GM19324 (cell line): ENCODE measurements around the gene WWP2.
"Not testable (repeated sequence)": the region's sequence is repeated elsewhere in the genome, so short reads cannot be mapped to it uniquely, and the experiment has no call there.

Experiments
- ATAC-seq: cut with Tn5 transposase; IDR thresholded peaks from one replicate; pipeline ENCODE4 v1.9.1; 2021; ENCODE audit warnings: mild to moderate bottlenecking, moderate library complexity; ENCODE audit not compliant: unreplicated experiment, low FRiP score

The WWP2 gene

DNA sequence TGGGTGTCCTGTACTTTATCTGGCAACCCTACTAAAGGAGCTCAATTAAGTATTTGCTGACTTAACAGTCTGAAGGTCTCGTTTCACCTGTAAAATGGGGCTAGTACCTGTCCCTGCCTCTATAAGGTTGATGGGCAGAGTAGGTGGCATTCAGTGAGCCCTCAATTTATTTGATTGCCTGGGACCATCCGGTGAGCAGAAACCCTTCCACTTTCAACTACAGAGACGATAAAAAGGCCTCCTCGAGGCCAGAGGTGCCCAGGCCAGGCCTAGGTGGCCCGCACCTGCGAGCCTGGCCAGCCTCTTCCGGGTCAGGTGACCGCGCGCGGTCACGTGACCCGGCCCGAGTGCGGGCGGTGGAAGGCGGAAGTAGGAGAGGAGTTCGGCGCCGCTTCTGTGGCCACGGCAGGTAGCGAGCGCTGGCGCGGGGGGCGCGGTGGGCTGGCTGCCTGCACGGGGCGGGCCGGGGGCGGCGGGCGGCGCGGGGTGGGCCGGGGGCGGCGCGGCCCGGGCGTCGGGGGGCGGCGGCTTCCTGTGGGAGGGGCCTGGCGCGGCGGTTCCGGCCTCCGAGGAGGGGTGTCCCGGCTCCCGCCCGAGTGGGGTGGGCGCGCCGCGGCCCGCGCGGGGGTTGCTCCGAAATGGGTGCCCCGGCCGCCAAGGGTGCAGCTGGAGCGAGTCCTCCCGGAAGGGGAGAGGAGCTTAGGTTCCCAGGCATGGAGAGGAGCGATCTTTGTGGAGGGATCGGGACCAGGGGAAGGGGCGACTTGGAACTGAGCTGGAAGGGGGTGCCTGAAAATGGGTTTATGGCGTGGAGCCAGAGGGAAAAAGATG lies at the start of gene WWP2:
WWP2 (plus strand) TSS at position 350 of the 831 bp plus-strand sequence. CDS start 24,679 bp downstream, outside the sequence.
- ATAC-seq, result peak; percentile 82

DNA sequence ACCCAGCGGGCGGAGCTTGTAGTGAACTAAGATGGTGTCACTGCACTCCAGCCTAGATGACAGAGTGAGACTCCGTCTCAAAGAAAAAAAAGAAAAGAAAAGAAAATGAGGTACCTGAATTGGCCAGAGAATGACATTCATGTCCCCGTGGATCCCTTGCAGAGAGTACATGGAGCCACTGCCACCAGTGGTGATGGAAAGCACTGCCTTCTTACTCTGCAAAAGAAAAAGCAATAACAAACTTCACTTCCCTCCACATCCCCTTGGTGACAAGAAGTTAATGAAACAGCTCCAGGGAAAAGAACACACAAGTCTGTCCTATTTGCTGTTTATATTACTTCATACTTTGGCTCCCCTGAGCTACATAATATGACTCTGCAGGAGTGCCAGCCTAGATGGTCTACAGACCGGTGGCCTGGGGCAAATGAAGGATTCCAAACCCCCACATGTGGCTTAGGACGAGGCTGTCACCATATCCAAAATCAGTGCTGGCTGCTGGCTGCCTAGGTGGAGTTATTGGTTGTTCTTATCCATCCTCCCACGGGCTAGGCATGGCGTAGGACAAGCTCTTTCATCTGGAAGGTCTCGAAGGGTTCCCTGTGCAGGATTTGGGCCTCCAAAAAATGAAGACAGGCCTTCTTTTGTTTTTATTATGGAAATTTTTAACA lies 49.1 kb upstream of the WWP2 start:
- no peak for ATAC-seq

DNA sequence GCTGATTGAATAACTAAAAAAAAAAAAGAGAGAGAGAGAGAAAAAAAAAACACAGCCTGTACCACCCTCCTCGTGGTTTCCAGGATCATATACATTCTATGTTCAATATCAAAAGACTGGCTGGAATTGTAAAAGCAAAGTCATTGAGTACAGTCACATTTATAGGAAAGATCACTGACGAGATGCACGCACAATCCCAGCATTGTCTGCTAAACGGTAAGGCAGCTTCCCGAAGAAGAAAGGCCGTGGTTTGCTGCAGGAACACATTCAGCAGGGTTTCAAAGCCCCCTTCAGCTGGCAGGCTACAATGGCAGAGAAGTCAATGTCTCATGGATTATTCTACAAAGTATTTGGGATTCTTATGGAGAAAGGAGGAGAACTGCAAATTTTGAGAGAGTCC lies 45.1 kb upstream of the WWP2 start:
- no peak for ATAC-seq

DNA sequence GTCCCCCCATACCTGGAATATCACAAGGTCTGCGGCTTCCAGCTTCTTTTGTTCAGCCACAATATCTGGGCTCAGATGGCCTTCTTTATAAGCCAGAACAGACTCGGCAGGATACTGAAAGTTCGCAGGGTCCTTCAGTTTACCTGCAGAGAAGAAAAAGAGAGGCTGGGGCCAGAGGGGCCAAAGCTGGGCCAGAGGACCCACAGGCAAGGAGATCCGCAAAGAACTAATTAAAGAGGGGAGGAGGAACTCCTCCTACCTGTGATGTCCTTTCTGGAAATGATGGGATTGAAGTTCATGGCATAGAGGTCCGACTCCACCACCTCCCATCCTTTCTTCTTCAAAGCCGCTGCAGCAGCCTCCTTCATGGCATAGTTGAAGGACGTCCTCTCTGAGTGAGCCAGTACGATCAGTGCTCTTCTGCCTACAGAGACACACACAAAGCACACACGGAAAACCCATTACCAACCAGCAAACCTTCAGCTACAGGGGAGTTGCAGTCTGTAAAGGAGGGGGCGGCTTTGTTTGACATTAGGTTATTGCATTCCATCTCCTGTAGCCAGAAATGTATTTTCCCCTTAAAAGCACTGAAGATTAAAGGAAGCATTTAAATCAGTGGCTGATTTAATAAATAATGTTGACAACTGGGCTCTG lies 43.9 kb upstream of the WWP2 start:
- no peak for ATAC-seq

DNA sequence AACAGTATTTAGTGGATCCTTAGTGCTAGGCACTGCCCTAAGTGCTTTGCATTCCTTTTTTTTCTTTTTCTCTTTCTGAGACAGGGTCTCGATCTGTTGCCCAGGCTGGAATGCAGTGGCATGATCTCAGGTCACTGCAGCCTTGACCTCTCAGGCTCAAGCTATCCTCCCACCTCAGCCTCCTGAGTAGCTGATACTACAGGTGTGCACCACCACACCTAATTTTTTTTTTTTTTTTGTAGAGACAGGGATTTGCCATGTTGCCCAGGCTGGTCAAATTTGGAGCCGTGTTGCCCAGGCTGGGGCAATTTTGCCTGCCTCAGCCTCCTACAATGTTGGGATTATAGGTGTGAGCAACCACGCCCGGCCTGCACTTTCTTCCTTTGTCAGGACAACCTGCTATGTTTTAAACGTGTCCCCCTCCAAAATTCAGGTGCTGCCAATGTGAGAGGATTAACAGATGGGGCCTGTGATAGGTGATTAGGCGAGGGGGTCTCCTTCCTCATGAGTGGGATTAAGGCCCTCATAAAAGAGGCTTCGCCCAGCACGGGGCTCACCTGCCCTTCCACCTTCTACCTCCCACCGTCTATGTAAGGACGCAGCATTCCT lies 41.2 kb upstream of the WWP2 start:
- no peak for ATAC-seq

DNA sequence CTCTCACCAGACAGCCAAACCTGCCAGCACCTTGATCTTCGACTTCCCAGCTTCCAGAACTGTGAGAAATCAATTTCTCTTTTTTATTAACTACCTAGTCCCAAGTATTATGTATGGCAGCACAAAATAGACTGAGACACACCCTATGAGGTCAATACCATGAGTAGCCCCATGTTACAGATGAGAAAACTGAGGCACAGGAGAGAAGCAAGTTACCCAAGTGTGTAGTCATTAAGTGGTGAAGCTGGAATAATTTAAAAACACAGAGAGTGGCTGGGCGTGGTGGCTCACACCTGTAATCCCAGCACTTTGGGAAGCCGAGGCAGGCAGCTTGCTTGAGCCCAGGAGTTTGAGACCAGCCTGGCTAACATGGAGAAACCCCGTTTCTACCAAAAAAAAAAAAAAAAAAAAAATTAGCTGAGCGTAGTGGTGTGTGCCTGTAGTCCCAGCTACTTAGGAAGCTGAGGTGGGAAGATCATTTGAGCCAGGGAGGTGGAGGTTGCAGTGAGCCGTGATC lies 40.6 kb upstream of the WWP2 start:
- no peak for ATAC-seq

DNA sequence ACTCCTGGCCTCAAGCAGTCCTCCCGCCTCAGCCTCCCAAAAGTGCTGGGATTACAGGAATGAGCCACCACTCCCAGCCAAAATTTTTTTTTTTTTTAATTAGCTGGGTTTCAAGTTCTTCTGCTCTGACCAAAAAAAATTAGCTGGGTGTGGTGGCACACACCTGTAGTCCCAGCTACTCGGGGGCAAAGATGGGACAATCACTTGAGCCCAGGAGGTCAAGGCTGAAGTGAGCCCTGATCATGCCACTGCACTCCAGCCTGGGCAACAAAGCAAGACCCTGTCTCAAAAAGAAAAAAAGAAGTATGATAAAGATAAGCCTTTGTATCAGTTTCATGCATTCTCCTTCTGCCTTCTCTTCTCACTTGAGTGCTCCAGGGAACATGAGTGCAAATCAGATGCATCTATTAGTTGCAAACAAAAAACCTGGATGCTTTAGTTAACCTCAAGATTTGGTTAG lies 37.7 kb upstream of the WWP2 start:
- ATAC-seq, result no peak

DNA sequence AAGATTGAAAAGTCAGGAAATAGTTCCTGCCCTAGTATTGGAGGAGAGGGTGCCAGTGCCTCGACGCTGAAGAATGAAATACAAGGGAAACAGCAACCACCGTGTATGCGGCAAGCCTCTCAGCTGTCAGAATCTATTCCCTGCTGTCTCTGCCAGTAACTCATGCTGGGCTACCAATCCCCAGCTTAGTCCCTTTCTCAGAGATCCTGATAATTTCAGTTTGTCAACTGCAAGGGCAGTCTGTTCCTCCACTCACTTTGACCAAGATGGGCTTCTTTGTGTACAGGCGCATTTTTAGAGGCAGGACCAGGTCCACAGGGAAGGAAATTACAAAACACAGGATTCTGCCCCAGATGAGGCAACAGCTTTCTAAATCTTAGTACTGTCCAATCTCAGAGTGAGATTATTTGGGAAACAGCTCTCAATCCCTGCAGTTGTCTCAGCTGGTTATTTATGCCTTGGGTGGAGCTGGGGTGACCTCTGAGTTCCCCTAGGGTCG lies 37.1 kb upstream of the WWP2 start:
- ATAC-seq, result no peak

DNA sequence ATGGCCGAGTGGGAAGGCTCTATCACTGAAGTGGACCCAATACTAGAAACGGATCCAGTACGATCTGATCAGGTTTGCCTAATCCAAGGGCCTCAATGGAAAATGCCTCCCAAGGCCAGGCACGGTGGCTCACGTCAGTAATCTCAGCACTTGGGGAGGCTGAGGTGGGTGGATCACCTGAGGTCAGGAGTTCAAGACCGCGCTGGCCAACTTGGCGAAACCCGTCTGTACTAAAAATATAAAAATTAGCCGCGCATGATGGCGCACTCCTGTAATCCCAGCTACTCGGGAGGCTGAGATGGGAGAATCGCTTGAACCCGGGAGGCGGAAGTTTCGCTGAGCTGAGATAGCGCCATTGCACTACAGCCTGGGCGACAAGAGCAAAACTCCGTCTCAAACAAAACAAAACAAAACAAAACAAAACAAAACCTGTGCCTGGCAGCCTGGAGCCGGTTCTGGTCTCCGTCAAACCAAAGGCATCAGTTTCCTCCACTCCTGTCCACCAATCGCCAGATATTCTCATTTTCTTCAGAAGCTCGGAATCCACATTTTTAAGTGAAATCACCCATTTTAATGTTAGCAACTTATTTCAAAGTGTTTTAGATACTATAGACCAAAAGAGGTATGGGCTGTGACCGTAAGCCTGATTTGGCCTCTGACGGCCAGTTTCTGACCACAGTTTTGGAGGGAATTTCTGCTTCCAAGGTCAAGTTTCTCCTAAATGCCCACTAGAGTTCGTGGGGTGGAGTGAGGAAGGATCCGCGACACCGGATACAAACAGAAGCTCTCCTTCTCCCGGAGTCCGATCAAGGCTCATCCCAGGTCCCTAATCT lies 36.4 kb upstream of the WWP2 start:
- no peak for ATAC-seq

DNA sequence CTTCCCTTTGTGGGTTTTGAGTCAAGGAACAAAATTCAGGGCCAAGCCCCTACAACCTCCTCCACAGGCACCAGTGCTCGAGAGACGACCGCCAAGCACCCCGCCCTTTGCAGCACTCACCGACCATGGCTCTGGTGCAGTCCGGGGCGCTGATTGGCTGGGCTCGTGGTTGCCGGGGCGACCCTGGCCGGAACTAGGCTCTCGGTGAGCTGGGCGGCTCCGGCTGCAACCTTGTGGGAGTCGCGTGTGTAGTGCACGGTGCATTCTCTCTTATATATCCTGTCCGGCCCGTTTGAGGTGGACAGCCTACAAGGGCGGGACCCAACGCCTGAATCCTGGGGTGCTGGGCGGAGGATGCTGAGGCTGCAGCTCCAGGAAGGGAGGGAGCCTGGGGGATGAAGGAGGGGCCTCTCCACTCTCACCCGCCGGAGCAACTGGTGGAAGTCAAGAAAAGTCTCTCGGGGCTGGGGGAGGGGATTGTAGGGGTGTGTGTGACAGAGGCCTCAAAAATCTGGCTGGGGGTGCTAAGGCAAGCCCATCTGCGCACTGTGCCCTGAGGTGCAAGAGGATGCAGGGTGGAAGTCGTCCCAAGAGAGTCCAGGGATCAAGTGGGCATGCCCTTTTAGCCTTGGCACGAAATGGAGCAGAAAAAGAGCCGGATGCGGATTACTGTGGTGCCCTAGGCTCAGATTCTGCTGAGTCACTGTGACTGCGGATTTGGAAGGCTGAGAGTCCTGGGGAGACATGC lies 35.6 kb upstream of the WWP2 start, which contains the start of gene NQO1:
NQO1 (minus strand) TSS at position 248 of the 748 bp plus-strand sequence; CDS start at position 127, 121 bp downstream.
- ATAC-seq, result peak; percentile 90

DNA sequence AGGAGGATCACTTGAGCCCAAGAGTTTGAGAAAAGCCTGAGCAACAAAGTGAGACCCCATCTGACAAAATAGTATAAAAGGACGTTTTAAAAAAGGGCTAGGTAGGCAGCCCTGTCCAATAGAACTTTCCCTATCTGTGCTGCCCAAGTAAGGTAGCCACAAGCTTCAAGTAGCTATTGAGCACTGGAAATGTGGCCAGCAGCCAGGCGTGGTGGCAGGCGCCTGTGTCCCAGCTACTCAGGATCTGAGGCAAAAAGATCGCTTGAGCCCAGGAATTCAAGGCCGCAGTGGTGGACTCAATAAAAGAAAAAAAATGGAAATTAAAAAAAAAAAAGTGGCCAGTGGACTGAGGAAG lies 34.2 kb upstream of the WWP2 start:
- no peak for ATAC-seq

DNA sequence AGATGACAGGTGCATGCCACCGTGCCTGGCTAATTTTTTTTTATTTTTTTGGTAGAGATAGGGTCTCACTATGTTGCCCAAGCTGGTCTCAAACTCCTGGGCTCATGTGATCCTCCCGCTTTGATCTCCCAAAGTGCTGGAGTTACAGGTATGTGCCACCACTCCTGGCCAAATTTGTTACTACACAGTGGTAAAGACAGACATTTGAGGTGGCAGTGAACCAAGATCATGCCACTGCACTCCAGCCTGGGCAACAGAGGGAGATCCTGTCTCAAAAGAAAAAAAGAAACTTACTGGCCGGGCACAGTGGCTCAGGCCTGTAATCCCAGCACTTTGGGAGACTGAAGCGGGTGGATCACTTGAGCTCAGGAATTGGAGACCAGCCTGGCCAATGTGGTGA lies 33.1 kb upstream of the WWP2 start:
- ATAC-seq, result not testable (repeated sequence)

DNA sequence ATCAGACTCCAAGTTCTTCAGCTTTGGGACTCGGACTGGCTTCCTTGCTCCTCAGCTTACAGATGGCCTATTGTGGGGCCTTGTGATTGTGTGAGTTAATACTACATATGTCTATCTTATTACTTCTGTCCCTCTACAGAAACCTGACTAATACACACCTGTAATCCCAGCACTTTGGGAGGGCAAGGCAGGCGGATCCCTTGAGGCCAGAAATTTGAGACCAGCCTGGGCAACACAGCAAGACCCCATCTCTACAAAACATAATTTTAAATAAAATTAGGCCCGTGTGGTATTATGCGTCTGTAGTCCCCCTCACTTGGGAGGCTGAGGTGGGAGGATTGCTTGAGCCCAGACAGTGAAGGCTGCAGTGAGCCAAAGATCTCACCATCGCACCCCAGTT lies 30.9 kb upstream of the WWP2 start:
- not testable (repeated sequence) for ATAC-seq

DNA sequence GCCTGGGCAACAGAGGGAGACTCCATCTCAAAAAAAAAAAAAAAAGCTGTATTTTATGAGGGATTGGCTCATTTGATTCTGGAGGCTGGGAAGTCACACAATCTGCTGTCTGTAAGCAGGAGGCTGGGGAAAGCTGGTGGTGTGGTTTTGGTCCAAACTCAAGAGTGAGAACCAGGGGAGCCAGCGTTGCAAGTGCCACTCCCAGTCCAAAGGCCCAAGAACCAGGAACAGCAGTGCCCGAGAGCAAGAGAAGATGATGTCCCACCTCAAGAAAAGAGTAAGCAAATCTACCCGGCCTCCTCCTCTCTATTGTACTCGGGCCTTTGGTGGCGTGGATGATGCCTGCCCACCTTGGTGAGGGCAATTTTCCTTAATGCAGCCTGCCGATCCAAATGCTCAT lies 30.0 kb upstream of the WWP2 start:
- ATAC-seq, result no peak

DNA sequence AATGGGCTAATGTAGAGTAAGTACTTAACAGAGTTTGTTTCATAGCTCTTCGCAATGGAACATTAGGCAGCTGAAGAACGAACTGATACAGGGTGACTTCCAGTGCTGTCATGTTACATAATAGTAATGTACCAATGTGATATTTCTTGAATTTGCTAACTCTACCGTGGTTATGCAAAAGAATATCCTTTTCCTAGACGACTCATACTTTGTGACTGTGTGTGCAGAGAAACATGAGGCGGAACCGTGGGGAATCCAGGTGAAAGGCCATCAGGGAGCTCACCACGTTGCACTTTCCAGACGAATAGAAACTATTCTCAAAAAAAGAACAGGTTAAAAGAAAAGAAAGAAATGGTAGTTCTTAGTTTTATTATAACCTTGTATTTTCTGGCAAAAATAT lies 20.6 kb upstream of the WWP2 start:
- no peak for ATAC-seq

DNA sequence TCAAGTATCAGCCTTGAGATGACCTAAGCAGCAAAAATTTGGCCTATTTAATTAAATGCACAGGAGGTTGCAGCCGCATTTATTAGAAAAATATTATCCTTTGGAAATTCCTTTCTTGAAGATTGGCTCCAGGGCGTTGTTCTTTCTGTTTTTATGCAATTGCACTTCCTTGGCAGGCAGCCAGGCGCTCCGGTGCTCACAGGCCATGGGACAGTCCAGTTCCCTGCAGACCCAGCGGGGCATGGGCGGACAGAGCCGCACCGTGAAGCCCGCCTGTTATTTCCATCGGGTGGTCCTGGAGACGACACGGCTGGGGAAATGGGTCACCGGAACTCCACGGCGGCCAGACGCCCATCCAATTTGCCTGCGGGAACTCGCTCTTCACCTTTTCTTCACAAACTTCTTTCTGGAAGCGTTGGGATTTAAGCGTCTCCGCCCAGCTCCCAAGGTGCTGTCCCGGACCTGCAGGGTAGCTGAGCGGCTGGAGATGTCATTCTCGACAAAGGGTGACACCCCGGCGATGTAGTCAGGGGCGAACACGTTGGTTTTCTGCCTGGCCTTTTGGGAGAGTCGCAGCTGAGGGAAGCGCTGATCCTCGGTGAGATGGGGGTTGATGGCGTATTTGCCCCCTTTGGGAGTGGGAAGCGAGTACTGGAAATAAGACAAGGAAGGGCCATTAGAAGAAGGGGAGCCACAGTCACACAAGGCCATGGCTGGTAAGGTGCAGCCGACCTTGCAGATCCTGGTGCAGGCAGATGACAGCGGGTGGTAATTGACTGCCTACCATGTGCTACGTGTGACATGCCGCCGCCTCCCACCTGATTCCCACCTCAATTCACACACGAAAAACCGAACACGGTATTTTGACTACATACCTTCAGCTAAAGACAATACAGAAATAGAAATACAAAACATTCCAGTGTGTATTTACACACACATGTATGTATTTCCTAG lies 19.9 kb upstream of the WWP2 start:
- ATAC-seq, result no peak

DNA sequence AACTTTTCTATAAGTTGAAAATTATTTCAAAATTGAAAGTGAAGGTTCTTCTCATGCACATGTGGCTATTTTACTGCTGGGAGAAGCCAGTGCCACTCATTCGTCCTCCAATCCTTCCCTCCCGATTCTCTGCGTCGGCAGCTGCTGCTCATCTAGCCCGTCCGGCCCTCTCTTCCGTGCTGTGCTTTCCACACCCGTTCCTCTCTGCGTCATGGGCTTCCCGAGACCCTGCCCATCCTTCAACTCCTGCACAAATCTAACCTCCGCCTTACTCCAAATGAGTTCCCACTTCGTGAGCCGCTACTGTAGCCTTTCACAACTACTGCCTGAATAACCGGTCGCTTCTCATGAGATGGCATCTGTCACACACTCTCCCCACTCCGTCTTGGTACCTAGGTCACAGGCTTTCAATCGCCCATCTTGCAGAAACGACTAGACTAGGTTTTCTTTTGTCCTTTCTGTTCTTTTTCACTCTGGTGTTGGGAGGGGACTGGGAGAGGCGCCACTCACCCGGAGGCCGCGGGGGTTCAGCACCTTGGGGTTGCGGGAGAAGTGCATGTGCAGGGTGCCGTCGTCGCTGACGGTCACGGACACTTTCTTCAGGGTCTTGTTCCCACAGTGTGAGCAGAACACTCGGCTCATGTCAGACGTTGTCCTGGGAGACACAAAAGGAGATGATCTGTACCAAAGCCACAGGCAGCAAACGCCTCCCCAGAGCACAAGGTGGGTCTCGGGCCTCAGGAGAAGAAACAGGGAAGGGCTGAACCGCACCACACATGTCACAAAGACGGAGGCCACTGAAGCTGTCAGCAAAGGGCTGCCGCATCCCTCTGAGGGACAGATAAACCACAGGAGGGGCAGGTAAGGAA lies 17.5 kb upstream of the WWP2 start:
- ATAC-seq, result no peak
